GM18873 (cell line): ENCODE measurements around the gene CXCR4.
"Not testable (repeated sequence)": the region's sequence is repeated elsewhere in the genome, so short reads cannot be mapped to it uniquely, and the experiment has no call there.

Experiments
- ATAC-seq: cut with Tn5 transposase; IDR thresholded peaks from one replicate; pipeline ENCODE4 v1.9.1; 2021; ENCODE audit warnings: mild to moderate bottlenecking, moderate library complexity, moderate number of reproducible peaks; ENCODE audit not compliant: unreplicated experiment, low FRiP score

The CXCR4 gene

DNA sequence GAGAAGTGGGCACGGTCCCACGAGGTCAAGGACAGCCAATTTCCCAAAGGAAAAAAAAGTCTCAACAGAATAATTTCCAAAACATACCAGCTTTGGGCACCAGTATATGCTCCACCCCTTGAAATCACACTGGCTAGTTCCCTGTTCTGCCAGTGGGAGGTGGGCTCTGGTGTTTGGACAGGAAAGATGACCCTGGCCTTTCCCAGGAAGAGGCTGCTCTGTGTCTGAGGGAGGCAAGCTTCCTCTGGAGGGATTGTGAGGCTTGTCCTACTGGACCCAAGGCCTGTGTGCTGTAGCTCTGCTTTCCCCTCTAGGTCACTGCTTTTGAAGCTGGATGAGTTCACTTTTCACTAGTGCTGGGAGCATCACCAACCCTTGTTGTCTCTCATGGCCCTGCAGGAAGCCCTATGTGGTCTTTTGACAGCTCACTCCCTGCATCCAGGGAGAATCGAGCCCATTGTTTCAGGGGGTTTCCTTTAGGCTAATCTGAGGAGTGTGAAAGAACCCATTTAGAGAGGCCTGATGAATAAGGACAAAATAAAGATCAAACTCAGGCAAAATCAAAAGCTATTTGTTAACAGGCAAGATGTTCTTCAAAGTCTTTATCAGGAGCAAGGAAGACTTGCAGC is 36.3 kb downstream of the CXCR4 start:
- ATAC-seq, result no peak

DNA sequence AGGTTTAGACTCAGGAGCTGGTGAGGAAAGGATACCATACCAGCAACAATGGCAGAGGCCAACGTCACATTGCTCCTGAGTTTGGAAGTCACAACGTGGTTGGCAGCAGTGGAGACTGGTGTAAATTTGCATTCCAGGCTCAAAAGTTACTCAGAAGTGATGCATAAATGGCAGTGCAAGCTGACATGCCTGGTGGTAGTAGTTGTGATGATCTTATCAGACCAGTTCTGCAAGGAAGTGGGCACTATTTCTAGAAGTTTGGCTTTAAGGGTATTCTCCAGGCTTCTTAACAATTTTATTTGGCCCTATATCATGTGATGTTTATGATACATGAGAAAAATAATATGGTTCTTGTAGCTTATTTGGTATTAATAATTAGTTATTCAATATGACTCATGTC is 37.8 kb downstream of the CXCR4 start:
- ATAC-seq, result no peak

DNA sequence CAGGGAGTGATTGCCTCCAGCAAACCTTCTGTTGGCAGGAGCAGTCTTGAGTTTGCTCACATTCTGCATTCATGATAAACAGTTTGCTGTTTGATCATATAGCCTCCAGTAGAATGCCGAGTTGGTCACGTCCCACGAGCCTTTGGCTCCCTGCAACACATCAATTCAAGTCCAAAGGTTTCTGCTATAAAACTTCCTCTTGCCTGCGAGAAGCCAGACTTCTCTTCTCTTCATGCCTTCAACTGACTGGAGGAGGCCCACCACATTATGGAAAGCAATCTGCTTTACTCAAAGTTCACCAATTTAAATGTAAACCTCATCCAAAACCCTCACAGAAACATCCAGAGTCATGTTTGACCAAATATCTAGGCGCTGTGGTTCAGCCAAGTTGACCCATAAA is 40.8 kb downstream of the CXCR4 start:
- no peak for ATAC-seq

DNA sequence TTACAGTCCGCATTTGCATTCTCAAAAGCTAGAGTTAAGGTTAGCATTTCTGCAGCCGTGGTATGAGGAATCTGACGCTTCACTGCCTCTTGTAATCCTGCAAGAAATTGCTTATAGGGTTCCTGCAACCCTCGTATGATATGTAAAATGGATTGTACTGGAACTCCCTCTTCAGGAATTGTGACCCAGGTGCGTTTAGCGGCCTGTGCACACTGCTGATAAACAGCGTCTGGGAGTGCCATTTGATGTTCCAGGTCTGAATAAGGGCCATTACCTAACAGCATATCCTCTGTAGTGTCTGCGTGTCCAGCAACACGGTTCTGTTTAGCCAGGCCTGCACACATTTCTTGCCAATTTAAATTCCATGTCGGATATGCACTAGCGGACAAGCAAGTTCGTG is 42.5 kb downstream of the CXCR4 start:
- no peak for ATAC-seq

DNA sequence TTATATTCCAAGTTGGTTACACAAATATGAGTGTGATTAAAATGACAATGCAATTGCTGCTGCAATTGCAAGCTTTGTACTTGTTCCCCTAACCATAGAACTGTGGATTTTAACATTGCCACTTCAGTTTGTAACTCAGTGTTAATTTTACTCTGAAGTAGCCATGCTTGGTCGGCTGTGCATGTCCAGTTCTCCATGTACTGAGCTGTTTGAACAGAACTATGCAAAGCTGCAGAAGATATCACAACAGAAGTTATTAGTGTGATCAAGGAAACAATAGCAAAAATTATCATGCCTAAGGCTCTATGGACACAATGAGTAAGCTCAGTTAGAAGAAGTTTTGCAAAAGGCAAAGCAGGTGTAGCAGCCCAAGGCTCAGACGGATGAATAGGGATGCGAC is 45.3 kb downstream of the CXCR4 start:
- no peak for ATAC-seq

DNA sequence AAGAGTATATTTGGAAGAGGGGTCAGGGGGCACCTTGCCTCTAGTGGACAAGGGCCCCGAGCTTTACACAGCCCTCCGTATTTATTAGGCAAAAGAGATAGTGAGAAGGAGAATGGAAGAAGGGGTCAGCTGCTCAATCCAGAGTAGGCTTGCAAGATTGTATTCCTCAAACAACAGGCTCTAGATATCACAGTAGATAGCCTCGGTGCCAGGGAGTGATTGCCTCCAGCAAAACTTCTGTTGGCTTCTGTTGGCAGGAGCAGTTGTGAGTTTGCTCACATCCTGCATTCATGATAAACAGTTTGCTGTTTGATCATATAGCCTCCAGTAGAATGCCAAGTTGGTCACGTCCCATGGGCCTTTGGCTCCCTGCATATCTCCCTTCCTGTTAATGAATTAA is 46.1 kb downstream of the CXCR4 start:
- not testable (repeated sequence) for ATAC-seq

DNA sequence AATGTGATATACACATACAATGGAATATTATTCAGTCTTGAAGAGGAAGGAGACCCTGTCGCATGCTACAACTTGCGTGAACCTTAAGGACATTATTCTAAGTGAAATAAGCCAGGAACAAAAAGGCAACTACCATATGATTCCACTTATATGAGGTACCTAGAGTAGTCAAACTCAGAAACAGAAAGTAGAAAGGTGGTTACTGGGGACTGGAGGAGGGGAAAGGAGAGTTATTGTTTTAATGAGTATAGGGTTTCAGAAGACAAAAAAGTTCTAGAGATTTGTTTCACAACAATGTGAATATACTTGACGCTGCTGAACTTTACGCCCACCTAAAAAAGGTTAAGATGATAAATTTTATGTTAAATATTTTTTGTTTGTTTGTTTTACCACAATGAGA is 47.0 kb downstream of the CXCR4 start:
- no peak for ATAC-seq

DNA sequence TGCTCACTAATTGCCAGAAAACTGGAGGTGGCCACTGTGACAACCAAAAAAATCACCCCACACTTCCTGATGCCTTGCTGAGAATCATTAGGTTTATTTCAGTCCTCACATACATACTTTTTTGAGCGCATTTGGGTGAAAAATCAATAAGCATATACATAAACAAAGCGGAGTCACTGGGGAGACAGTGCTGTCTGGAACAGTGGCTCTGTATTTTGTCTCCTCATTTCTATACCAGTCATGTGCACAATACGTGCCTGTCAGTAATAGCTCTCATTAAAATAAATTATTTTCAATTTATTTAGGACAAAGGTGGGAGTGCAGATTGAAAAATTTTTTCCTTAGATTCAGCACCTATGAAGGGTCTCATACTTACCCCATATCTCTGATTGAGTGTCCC is 48.2 kb downstream of the CXCR4 start:
- no peak for ATAC-seq

DNA sequence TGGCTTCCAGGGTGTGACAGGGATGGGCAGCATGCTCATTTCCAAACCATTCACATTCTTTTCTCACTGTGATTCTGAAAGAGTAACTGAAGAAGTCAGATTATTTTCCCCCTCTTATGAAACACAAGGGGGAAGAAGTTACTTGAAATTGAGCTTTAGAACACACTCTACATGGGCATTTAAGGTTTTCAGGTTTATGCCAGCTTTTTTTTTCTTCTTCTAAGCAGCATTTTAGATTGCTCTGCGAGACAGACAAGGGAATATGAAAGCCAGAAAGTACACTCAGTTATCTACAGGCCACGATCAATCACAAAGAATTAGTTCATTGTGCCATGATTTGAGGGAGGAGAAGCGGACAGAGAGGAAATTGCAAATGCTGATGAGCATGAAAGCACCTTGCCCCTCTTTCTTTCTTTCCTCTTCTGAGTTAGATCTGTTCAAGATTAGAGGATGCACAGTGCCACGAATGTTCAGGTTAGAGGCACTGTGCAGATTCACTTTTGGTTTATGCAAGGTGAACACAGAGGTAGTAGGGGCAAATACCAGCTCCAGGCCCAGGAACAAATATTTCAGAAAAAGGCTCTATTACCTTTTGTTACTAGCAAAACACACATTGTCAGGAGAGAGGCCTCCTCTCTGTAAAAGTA is 49.2 kb downstream of the CXCR4 start:
- no peak for ATAC-seq

DNA sequence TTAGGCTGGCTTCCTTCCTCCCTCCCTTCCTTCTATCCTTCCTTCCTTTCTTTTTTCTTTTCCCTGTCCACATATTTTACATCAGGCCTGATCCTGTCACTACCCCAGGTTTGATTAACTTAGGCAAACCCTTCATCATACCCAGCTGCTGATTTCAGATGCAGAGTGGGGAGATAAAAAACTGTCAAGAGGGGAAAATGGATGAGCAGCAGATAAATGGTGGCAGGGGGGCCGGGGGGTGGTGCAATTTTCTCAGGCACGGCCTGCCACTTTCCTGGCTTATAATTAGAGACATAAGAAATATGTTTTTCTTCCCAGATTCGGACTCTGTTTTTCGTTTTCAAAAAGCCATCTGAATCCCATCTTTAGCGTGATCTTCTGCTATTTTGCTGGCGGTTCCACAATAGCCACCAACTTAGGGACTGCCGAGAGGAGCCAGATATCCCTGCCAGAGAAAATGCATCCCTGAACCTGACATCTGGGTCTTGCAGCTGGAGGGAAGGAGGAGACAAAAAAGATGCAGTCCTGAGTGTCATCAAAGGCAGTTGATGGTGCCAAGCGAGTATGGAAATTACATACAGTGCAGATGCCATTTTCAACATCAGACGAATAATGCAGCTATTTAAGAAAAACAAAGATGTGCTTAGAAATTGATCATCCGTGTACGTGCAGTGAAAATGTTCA is 49.9 kb downstream of the CXCR4 start:
- no peak for ATAC-seq

DNA sequence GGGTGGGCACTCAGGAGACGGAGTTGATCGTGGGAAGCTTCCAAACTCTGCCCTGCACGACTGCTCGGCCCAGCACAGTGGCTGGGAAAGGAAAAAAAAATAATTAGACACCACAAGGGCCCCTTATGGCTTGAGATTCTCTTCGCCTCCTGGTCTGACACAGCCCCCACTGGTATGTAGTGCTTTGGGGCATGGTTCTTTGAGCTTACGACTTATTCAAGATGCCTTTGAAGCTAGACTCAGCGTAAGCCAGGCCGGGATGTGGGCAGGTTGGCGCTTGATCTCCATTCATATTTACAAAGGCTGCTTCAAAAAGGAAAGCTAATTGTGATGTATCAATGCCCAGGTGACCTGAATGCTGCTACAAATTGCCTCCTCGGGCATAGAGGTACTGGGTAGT is 50.5 kb downstream of the CXCR4 start:
- ATAC-seq, result no peak

DNA sequence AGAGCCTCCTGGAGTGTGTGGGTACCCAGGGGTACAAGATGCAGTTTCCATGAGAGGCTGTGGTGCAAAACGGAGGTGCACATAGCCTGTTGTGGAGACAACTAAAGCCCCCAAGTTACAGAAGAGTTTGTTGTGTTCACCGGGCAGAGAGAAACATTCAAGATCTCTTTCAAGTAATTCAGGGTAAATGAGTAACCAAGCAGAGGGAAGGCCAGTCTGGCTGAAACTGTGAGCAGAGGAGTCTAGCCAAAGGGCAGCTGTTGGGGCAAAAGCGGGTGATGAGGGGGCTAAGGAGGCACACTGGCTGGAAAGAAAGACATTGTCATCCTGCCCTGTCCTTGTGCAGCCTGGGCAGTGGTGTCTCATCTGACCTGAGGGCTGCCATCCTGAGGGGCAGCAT is 52.0 kb downstream of the CXCR4 start:
- peak; percentile 84 for ATAC-seq

DNA sequence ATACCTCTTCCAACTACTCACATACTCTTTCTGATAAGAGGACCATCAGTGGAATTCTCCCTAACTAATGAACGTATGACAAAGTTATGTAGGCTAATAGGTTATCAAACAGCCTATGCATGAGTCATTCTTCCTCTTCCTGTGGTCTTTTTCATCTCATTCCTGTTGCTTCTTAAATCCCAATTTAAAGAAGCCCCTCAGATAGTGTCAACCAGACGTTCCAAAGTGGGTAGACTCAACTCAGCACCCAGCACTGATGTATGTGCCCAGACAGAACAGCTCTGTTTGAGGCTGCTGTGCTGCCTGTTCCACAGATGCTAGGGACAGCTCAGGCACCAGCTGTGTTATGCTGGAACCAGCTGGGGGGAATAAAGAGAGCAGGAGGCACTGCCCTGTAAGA is 52.6 kb downstream of the CXCR4 start:
- peak; percentile 30 for ATAC-seq
